ENCODE measurements around the gene SPAG9. TPM values are rescaled to one million over a fixed set of nuclear protein-coding genes. Genes with fewer than 3 reads are reported as not detected.
A peak's percentile ranks its signal among the peaks of the same experiment; 100 is the strongest.

SPAG9 gene
- total RNA-seq, 1 donor from 2014 or later: 72.9 TPM

GRCh38 chr17:50935996-50936266 is 184.7 kb downstream of the SPAG9 start:
- H3K9me3 Mint-ChIP-seq: no peaks in the 10 kb centered on the region
- TF ChIP-seq, protein P1, sequence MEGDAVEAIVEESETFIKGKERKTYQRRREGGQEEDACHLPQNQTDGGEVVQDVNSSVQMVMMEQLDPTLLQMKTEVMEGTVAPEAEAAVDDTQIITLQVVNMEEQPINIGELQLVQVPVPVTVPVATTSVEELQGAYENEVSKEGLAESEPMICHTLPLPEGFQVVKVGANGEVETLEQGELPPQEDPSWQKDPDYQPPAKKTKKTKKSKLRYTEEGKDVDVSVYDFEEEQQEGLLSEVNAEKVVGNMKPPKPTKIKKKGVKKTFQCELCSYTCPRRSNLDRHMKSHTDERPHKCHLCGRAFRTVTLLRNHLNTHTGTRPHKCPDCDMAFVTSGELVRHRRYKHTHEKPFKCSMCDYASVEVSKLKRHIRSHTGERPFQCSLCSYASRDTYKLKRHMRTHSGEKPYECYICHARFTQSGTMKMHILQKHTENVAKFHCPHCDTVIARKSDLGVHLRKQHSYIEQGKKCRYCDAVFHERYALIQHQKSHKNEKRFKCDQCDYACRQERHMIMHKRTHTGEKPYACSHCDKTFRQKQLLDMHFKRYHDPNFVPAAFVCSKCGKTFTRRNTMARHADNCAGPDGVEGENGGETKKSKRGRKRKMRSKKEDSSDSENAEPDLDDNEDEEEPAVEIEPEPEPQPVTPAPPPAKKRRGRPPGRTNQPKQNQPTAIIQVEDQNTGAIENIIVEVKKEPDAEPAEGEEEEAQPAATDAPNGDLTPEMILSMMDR (IDR thresholded peaks at IDR 0.05; ENCODE audit: unreplicated experiment): no peak
- no peak for DNase-seq (ENCODE audit: low spot score in 2 of 2, unreplicated experiment in 2 of 2)
- no peak overlapping the region for H3K27ac Mint-ChIP-seq
- H3K36me3 Mint-ChIP-seq: no peaks in the 10 kb centered on the region
- no peak overlapping the region for H3K4me3 Mint-ChIP-seq
- H3K27me3 Mint-ChIP-seq (ENCODE audit: low read depth): no peaks in the 10 kb centered on the region
- peaks cover 5% of the 10 kb centered on the region for H3K4me1 Mint-ChIP-seq

DNA sequence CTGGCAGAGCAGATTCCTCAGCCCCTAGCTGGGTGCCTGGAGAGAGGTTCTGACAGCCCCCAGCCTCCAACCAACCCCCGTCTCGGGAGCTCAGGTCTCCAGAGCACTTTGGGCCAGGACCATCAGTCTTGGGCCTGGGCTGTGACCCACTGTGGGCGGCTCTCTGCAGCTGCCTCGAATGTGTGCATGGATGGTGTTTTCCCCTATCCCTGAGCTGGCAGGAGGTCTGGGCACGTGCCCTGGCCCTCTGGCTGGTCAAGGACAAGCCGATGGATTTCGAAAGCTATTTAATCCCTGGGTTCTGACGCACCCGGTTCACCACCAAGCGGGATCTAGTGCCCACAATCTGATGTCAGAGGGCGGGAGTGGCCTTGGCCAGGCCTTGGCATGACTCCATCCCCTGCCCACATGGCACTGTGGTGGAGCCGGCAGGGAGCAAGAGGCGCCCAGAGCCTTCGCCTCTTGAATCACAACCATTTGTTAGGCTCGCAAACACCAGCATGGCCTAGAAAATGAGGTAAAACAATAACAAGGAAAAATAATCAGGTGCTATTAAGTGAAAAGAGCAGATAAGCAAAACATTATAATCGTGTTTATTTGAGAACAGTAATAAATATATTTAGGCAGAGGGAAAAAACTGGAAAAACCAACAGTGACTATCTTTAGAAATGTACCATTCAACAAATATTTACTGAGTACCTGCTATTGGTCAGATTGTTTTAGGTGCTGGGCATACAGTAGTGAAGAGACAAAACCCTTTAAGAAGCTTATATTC is 185.3 kb downstream of the SPAG9 start:
- DNase-seq (ENCODE audit: low spot score in 2 of 2, unreplicated experiment in 2 of 2): no peak
- TF ChIP-seq, protein P1 (IDR thresholded peaks at IDR 0.05; ENCODE audit: unreplicated experiment): no peak
- Mint-ChIP-seq H3K4me3 (no peak overlapping the region), H3K36me3 (no peaks in the 10 kb centered on the region), H3K9me3 (no peaks in the 10 kb centered on the region), H3K27me3 (ENCODE audit: low read depth) (no peaks in the 10 kb centered on the region), H3K4me1 (peaks cover 8% of the 10 kb centered on the region), H3K27ac (no peak overlapping the region)

GRCh38 chr17:50934672-50935220 is 185.9 kb downstream of the SPAG9 start:
- Mint-ChIP-seq H3K27ac (no peak overlapping the region), H3K36me3 (no peaks in the 10 kb centered on the region), H3K4me3 (no peak overlapping the region), H3K27me3 (ENCODE audit: low read depth) (no peaks in the 10 kb centered on the region), H3K4me1 (peaks cover 9% of the 10 kb centered on the region), H3K9me3 (no peaks in the 10 kb centered on the region)
- DNase-seq (ENCODE audit: low spot score in 2 of 2, unreplicated experiment in 2 of 2): no peak
- TF ChIP-seq, protein P1 (IDR thresholded peaks at IDR 0.05; ENCODE audit: unreplicated experiment): no peak

DNA sequence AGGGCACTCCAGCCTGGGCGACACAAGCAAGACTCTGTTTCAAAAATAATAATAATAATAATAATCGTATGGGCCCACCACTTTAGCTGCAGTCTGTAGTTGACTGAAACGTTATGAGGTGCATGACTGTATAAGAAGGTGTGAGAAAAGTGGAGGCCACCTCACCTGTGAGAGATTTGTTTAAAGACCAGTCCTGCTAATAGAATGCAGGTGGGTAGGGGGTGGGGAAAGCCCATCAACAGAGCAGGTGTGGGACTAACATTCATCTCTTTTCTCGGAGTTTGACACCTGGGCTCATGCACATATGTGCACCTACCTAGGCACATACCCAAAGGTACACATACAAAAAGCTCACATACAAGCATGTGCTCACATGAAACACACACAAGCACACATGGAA is 186.5 kb downstream of the SPAG9 start:
- Mint-ChIP-seq H3K36me3 (no peaks in the 10 kb centered on the region), H3K9me3 (no peaks in the 10 kb centered on the region), H3K27ac (no peak overlapping the region), H3K4me1 (peaks cover 10% of the 10 kb centered on the region), H3K4me3 (no peak overlapping the region), H3K27me3 (ENCODE audit: low read depth) (no peaks in the 10 kb centered on the region)
- no peak for DNase-seq (ENCODE audit: low spot score in 2 of 2, unreplicated experiment in 2 of 2)
- TF ChIP-seq, protein P1 (IDR thresholded peaks at IDR 0.05; ENCODE audit: unreplicated experiment): no peak

GRCh38 chr17:50931144-50931908 is 189.3 kb downstream of the SPAG9 start:
- Mint-ChIP-seq H3K4me1 (peaks cover 10% of the 10 kb centered on the region), H3K27ac (peak overlapping the region; percentile 89), H3K27me3 (ENCODE audit: low read depth) (no peaks in the 10 kb centered on the region), H3K9me3 (no peaks in the 10 kb centered on the region), H3K4me3 (peak overlapping the region; percentile 71), H3K36me3 (no peaks in the 10 kb centered on the region)
- TF ChIP-seq, protein P1 (IDR thresholded peaks at IDR 0.05; ENCODE audit: unreplicated experiment): no peak
- peak in 1 of 2 experiments; percentile 58 for DNase-seq (ENCODE audit: low spot score in 2 of 2, unreplicated experiment in 2 of 2)

All from mesothelial cell of epicardium (in vitro differentiated cells).